ENCODE data around the gene RASD1.
"Not testable (repeated sequence)": the region's sequence is repeated elsewhere in the genome, so short reads cannot be mapped to it uniquely, and the experiment has no call there.

Gene RASD1

DNA sequence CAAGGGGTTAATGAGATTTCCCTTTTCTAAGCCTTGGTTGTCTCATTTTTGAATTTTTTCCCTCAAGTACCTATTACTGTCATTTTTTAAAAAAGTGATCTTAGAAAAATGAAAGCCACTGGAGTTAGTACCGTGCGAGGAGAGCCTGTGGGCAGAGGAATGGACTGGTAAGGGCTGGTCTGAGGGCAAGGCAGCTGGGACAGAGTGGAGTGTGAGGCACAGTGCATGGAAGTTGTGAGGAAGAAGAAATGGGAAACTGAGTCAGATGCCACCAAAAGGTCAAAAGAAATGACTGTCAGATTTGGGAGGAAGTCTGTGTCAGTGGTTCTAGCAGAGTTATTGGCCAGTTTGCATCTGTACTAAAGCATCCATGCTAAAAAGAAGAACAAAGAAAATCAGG, 8.2 kb downstream of the RASD1 start:
- DNase-seq (ENCODE audit: low read depth): no peak
- H3K4me3 ChIP-seq (ENCODE audit: low read depth, low read length): no peak overlapping the region
- TF ChIP-seq, protein P1, sequence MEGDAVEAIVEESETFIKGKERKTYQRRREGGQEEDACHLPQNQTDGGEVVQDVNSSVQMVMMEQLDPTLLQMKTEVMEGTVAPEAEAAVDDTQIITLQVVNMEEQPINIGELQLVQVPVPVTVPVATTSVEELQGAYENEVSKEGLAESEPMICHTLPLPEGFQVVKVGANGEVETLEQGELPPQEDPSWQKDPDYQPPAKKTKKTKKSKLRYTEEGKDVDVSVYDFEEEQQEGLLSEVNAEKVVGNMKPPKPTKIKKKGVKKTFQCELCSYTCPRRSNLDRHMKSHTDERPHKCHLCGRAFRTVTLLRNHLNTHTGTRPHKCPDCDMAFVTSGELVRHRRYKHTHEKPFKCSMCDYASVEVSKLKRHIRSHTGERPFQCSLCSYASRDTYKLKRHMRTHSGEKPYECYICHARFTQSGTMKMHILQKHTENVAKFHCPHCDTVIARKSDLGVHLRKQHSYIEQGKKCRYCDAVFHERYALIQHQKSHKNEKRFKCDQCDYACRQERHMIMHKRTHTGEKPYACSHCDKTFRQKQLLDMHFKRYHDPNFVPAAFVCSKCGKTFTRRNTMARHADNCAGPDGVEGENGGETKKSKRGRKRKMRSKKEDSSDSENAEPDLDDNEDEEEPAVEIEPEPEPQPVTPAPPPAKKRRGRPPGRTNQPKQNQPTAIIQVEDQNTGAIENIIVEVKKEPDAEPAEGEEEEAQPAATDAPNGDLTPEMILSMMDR (IDR thresholded peaks at IDR 0.05; ENCODE audit: low read depth, low read length, missing control alignments): no peak

DNA sequence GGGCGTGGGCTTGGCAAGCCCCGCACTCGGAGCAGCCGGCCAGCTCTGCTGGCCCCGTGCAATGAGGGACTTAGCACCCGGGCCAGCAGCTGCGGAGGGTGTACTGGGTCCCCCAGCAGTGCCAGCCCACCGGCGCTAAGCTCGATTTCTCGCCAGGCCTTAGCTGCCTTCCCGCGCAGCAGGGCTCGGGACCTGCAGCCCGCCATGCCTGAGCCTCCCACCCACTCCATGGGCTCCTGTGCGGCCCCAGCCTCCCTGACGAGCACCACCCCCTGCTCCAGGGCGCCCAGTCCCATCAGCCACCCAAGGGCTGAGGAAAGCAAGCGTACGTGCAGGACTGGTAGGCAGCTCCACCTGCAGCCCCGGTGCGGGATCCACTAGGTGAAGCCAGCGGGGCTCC, 9.8 kb downstream of the RASD1 start:
- H3K4me3 ChIP-seq (ENCODE audit: low read depth, low read length); DNase-seq (ENCODE audit: low read depth): not testable (repeated sequence)

DNA sequence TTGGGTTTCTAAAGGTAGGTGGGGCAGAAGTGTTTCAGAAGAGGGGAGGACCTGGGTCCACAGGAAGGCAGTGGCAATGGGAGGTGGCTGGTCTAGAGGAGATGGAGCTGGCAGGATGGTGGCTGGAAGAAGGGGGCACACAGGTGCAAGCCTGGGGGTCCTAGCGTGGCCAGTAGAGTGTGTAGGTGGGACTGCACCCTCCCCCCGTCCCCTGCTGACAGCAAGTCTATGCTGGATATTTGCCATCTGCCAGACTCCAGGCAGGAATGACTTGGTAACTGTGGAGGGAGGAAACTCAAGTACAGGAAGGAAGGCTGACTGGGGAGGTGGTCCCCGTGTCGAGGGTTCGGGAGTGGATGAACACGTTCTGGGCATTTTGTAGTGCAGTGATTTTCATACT, 10.8 kb downstream of the RASD1 start:
- TF ChIP-seq, protein P1 (IDR thresholded peaks at IDR 0.05; ENCODE audit: low read depth, low read length, missing control alignments): no peak
- H3K4me3 ChIP-seq (ENCODE audit: low read depth, low read length): no peak overlapping the region
- DNase-seq (ENCODE audit: low read depth): no peak

DNA sequence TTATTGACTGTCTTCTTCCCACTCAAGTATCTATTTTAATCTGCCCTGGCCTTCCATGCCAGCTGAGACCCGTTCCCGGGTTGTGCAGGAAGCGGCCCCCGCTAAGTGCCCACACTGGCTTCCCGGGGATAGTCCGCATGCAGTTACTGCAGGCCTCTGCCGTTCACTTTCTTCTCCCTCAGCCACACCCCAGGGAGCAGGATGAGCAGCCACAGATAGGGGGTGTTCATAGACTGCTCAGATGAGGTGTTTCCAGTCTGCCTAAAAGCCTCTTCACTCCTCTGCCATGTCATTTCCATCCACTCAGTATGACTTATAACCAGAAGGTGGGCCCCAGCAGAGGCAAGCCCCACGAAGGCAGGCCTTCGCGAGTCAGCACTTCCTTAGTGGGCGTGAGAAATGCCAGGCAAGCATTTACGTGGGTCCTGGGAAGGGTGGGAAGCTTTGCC, 11.7 kb downstream of the RASD1 start:
- TF ChIP-seq, protein P1 (IDR thresholded peaks at IDR 0.05; ENCODE audit: low read depth, low read length, missing control alignments): no peak
- DNase-seq (ENCODE audit: low read depth): no peak
- H3K4me3 ChIP-seq (ENCODE audit: low read depth, low read length): no peak overlapping the region

DNA sequence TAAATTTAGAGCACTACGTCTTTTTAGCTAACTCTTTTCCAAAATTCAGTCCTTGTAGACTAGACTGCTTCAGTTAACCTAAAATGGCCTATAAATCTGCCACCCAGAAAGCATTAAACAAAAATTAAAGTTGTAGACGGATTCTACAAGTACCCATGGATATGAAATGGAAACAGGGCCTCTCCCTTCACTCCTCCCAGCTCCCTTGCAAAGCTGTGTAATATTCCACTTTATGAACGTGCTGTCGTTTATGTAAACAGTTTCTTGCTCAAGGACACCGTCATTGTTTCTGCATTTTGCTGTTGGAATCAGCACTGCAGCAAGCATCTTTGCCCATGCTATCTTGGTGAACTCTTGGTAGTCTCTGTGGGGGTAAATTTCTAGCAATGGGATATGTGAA, 14.3 kb downstream of the RASD1 start:
- TF ChIP-seq, protein P1 (IDR thresholded peaks at IDR 0.05; ENCODE audit: low read depth, low read length, missing control alignments): no peak
- no peak for DNase-seq (ENCODE audit: low read depth)
- no peak overlapping the region for H3K4me3 ChIP-seq (ENCODE audit: low read depth, low read length)

DNA sequence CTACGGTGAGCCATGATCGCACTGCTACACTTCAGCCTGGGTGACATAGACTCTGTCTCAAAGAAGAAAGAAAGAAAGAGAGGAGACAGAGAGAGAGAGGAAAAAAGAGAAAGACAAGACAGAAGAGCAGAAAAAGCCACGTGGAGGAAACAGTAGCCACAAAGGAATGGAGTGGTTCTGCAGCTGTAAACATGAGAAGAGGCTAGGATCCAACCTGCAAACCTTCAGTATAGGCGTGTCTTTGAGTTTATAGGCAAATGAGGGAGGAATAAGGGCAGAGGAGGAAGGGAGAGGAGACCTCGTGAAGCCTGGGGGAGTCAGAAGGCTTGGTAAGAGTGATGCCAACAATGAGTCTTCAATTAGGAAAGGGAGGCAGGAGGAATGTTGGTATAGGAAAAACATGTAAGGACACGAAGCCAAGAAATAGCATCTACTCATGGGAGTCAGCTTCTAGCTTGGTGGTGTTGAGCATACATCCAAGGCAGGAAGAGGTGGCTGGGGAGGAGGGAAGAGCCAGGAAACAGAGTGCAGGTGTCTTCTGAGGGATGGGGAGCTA, 15.5 kb downstream of the RASD1 start:
- H3K4me3 ChIP-seq (ENCODE audit: low read depth, low read length): no peak overlapping the region
- TF ChIP-seq, protein P1 (IDR thresholded peaks at IDR 0.05; ENCODE audit: low read depth, low read length, missing control alignments): no peak
- DNase-seq (ENCODE audit: low read depth): no peak

DNA sequence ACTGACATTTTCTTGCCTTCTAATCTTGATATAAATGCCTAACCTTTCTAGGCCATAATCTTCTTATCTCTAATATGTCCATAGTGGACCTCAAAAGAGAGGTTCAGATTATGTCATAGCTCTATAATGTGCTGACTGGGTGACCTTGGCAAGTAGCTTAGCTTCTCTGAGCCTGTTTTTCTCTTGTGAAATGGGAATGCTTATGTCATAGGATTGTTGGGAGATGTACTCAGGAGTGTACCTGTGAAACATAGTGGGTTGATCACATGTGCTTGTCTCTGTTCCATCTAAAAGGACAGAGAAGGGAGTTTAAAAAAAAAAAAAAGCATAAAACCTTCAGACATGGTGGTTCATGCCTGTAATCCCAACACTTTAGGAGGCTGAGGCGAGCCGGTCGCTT, 17.0 kb downstream of the RASD1 start:
- no peak for DNase-seq (ENCODE audit: low read depth)
- TF ChIP-seq, protein P1 (IDR thresholded peaks at IDR 0.05; ENCODE audit: low read depth, low read length, missing control alignments): no peak
- no peak overlapping the region for H3K4me3 ChIP-seq (ENCODE audit: low read depth, low read length)
